Ureter (tissue), 1 donor: Measurements from ENCODE around the gene DUSP15. TPM values are rescaled to one million over a fixed set of nuclear protein-coding genes. Genes with fewer than 3 reads are reported as not detected.
"Not testable (repeated sequence)": the region's sequence is repeated elsewhere in the genome, so short reads cannot be mapped to it uniquely, and the experiment has no call there.

Source experiments
- DNase-seq: peaks from one replicate; pipeline ENCODE4 v3.0.0-alpha.2; 2020; ENCODE audit warnings: low spot score
- total RNA-seq: library from RNA; stranded (reverse); gene quantifications from one replicate; pipeline ENCODE4 v1.2.4, GENCODE V29; 2023
- donor health status: DM: yes; HTN: yes; CAD: no.

DUSP15 gene
- 4.7 TPM for total RNA-seq

- DNase-seq: peak; percentile 62
These were observed at the start of gene DUSP15, which contains the start of gene TTLL9 for GRCh38 chr20:31869942-31870725. Gene DUSP15 (minus strand): TSS chr20:31870527. CDS start chr20:31870337, 190 bp downstream. Gene TTLL9 (plus strand): TSS chr20:31870634. CDS start chr20:31871127, 493 bp downstream.

GRCh38 chr20:31919410-31920155 is 49.3 kb upstream of the DUSP15 start:
- no peak for DNase-seq

- no peak for DNase-seq
These were observed 48.3 kb upstream of the DUSP15 start for GRCh38 chr20:31918466-31919105.

DNA sequence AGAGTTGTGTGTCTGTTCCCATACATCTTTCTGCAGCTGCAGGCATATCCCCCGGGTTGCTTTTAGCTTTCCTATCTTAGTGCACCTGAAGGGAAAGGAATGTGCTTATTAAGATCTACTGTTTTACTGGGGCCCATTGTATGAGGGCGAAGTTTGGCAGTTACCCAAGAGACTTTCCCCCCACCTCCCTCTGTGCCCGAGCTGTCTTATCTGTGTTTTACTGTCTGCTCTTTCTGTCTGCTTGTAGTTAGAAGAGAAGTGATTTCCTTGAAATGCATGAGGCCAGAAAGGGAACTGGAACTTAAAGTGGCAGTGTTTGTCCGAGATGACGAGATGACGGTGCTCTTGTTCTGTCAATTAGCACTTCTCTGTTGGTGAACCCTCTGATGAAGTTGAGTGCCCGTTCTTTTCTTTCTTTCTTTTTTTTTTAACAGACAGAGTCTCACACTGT is 47.7 kb upstream of the DUSP15 start:
- not testable (repeated sequence) for DNase-seq

GRCh38 chr20:31916708-31917107 is 46.4 kb upstream of the DUSP15 start:
- no peak for DNase-seq

DNA sequence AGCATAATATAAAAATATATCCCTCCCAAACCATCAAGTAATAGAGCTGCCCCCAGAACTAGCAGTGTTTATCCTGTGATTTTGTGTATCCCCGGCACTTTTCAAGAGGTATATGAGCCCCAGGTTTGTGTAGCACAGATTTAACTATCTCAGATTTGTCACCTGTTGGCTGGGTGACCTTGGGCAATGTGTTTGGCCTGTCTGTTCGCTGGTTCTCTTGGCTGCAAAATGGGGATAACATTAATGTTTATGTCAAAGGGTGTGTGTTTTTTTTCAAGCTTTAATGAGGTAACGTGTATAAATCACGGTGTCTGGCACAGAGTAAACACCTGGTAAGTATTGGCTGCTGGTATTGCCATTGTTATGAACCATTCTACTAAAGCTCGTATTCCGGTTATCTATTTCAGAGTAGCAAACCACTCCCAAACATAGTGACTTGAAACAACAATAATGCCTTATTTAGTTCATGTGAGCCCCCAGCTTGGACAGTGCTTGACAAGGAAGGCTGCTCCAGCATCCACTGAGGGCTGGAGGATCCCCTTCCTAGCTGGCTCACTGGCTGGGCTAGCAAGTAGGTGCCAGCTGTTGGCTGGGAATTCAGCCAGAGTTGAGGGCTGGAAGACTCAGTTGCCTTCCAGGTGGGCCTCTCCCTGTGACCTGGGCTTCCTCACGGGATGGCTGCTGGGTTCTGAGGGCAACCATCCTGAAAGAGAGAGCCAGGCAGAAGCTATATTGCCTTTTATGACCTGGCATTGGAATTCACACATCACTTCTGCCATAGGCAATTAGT is 45.4 kb upstream of the DUSP15 start:
- no peak for DNase-seq

- no peak for DNase-seq
These were observed 43.8 kb upstream of the DUSP15 start for GRCh38 chr20:31914170-31914569.

DNA sequence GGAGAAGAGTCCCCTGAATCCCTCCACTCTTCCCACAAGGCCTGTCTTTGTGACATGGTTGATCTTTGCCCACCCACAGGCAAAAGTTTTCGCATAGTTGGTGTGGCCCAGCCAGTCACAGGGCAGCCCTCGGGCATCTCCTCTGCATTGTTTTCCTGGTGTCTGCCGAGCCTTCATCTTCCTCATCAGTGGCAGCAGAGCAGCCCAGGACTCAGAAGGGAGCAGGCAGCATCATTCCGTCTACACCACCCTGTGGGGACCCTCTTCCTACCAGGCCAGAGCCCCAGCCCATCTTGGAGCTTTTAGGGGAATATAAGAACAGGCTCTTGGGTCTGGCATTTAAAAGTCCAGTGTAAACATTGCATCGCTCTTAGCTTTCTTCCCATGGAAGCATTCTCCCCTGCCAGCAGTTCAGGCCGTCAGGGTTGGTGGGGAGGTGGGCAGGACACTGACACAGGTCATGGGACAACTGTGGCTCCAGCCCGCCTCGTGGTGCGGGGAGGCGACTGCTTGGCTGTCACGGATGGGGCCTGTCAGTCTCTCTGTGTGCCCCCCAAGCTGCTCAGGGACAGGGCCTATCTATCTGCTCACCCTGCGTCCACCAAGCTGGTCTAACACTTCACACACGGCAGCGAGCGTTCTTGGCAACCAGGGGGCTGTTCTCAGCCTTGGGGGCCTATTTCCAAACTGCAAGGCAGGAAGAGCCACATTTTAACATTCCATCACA is 43.3 kb upstream of the DUSP15 start:
- DNase-seq: no peak

- DNase-seq: no peak
These were observed 39.9 kb upstream of the DUSP15 start for GRCh38 chr20:31910071-31910803.

DNA sequence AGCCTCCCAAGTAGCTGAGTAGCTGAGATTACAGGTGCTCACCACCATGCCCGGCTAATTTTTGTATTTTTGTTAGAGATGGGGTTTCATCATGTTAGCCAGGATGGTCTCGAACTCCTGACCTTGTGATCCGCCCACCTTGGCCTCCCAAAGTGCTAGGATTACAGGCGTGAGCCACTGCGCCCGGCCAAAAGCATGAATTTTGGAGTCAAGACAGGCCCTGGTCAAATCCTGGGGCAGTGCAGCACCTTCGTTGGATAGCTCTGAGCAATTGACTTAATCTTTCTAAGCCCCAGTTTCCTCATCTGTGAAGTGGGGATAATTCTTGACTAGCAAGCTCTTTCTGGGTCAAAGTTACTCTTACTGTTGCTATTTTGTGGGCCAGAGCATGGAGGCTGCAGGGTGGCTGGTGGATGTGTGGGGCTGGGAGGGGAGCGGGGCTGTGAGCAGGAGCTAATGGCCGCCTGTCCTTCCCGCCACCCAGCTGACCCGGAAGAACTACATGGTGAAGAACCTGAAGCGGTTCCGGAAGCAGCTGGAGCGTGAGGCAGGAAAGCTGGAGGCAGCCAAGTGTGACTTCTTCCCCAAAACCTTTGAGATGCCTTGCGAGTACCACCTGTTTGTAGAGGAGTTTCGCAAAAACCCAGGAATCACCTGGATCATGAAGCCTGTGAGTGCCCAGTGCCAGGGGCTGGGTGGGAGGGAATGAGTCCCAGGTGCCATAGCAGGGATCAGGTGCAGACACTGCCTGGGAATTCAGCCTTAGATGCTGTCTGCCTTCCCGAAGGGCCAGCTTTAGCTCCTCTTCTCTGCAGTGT is 39.1 kb upstream of the DUSP15 start:
- DNase-seq: no peak

GRCh38 chr20:31908424-31908823 is 38.1 kb upstream of the DUSP15 start:
- DNase-seq: no peak

DNA sequence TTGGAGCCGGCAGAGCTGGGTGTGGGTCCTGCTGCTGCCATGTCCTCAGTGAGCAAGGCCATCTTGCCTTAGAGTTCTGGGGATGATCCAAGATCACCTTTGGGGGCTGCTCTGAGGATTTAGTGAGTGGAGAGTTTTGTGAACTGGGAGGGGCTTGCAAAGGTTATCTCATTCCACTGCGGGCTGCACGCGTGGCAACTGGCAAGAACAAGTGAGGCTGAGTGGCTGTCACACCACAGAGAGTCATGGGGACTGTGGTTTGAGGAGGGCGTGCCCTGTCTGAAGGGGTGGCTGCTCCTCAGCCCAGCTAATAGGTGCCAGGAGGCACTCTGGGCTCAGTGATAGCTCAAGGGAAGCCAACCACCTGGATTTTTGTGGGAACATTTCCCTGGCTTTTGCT is 37.7 kb upstream of the DUSP15 start:
- DNase-seq: no peak

GRCh38 chr20:31907046-31907445 is 36.7 kb upstream of the DUSP15 start:
- DNase-seq: no peak

GRCh38 chr20:31906001-31906400 is 35.7 kb upstream of the DUSP15 start:
- no peak for DNase-seq

- no peak for DNase-seq
These were observed 33.5 kb upstream of the DUSP15 start for GRCh38 chr20:31903627-31904386.

DNA sequence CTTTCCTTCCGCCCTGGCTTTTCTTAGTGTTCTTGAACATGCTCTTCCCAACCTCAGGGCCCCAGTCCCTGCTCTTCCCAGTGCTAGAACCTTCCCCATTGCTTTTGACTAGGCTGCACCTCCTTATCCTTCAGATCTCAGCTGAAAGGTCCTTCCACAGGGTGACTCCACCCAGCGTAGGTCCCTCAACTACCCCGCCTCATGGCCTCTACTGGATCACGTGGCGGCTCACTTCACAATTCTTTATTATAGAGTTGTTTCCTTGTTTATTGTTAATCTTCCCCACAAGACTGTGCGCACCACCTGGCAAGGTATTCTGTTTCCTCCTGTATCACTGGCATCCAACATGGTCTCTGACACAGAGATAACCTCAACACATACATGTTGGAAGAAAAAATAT is 31.3 kb upstream of the DUSP15 start:
- DNase-seq: no peak

DNA sequence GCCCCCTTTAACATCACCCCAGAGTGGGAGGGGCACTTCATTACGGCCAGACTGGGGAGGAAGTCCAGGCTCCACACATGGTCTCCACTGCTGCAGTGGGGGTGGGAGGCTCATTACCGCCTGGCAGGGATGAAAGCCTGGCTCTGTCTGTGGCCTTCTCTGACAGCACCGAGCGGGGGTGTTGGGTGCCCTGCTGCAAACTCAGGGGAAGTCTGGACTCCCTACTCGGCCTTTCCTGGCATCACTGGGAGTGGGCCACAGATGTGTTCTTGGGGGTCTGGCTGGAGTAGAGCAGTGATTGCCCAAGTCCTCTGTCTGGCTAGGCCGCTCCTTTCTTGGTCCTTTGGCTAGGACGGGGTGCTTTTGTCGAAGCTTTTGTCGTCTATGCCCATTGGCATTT is 27.2 kb upstream of the DUSP15 start:
- no peak for DNase-seq

DNA sequence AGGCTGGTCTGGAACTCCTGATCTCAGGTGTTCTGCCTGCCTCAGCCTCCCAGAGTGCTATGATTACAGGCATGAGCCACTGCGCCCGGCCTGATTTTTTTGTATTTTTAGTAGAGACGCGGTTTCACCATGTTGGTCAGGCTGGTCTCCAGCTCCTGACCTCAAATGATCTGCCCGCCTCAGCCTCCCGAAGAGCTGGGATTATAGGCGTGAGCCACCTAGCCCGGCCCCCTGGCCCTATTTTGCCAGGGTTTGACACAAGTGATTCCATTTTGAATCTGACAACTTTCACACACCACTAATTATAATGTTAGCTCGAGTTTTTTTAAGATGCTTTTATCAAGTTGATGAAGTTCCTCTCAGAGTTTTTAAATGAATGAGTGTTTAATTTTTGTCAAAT is 25.7 kb upstream of the DUSP15 start:
- no peak for DNase-seq
